K562 (cell line): ENCODE data around the gene SLC25A1. TPM values are rescaled to one million over a fixed set of nuclear protein-coding genes. Genes with fewer than 3 reads are reported as not detected.
A peak's percentile ranks its signal among the peaks of the same experiment; 100 is the strongest.

Source experiments
- ATAC-seq: fragments of 200-7000 bp; cut with Tn5 transposase; 3 replicates; pipeline ENCODE4 v1.9.1; 2020; ENCODE audit warnings: moderate library complexity
- BruUV-seq: library from RNA; stranded (reverse); fragments of 400-500 nt; replicated peaks from 2 replicates; lab custom pipeline; 2021; lab: Mats Ljungman, UMichigan
- CTCF ChIA-PET: fragments of 300-600 bp; formaldehyde crosslinking; extraction: SDS; loops from one replicate; lab custom pipeline; 2021; ENCODE audit warnings: low intra/inter-chr PET ratio; lab: Yijun Ruan, JAX
- POLR2A ChIA-PET: fragments of 300-600, 350-650 bp; sonication (Branson Sonifier 250); formaldehyde crosslinking; extraction: SDS; loops from one replicate; lab custom pipeline; 2021; ENCODE audit warnings: antibody characterized with exemption, inconsistent platforms; lab: Yijun Ruan, JAX
- DNase-seq, 4 experiments: peaks; one replicate each; pipeline versions ENCODE4 v3.0.0 to v3.0.0-alpha.2; 2011 to 2018; ENCODE audit warnings: low spot score in 3 of 4, mixed read lengths in 3 of 4; ENCODE audit errors: extremely low read depth in 1 of 4
- FAIRE-seq: peaks from 2 replicates; lab custom pipeline; 2011; peaks lifted over from hg19 to GRCh38; lab: Jason Lieb, UNC
- H2AFZ ChIP-seq: 2 replicates; pipeline ENCODE4 v1.6.0; 2011; ENCODE audit warnings: low read depth, low read length, control low read depth, inconsistent platforms
- H3K27ac ChIP-seq: fragments of 200-600 bp; 3 replicates; pipeline ENCODE4 v1.8.0; 2011; ENCODE audit warnings: low read depth, mild to moderate bottlenecking, control low read depth, inconsistent platforms, low read length, moderate library complexity, mixed read lengths; ENCODE audit errors: extremely low read depth
- H3K27me3 ChIP-seq, 2 experiments: fragments of 300-600 bp in 1 of 2; 2 replicates in 1 of 2; 3 replicates in 1 of 2; pipeline versions ENCODE4 v1.6.0 to v1.8.0; 2011; ENCODE audit warnings: inconsistent platforms in 2 of 2, low read length in 2 of 2, mild to moderate bottlenecking in 1 of 2, mixed read lengths in 1 of 2, moderate library complexity in 1 of 2; ENCODE audit not compliant: control insufficient read depth in 2 of 2, insufficient read depth in 2 of 2
- H3K36me3 ChIP-seq: fragments of 300-600 bp; 3 replicates; pipeline ENCODE4 v1.8.0; 2011; ENCODE audit warnings: mild to moderate bottlenecking, low read length, inconsistent platforms; ENCODE audit not compliant: control insufficient read depth, insufficient read depth
- H3K4me1 ChIP-seq, 2 experiments: fragments of 200-600 bp in 1 of 2; replicated peaks in 1 of 2; 2 replicates in 1 of 2; 3 replicates in 1 of 2; pipeline versions ENCODE4 v1.5.1 to v1.8.0; 2011; ENCODE audit warnings: inconsistent platforms in 2 of 2, low read length in 2 of 2, mild to moderate bottlenecking in 1 of 2, mixed read lengths in 1 of 2, moderate library complexity in 1 of 2; ENCODE audit not compliant: control insufficient read depth in 2 of 2, insufficient read depth in 2 of 2
- H3K4me2 ChIP-seq: 2 replicates; pipeline ENCODE4 v1.6.1; 2011; ENCODE audit warnings: low read length, control low read depth, inconsistent platforms, mixed read lengths; ENCODE audit not compliant: insufficient read depth
- H3K4me3 ChIP-seq: fragments of 200-600 bp; sonication (generic), shearing (Covaris generic); 2 replicates; pipeline ENCODE4 v1.5.1; 2016; ENCODE audit warnings: control low read depth, inconsistent platforms
- H3K79me2 ChIP-seq: fragments of 200-600 bp; 3 replicates; pipeline ENCODE4 v1.8.0; 2011; ENCODE audit warnings: low read length, inconsistent platforms; ENCODE audit not compliant: control insufficient read depth, insufficient read depth
- H3K9ac ChIP-seq, 2 experiments: 2 replicates each; pipeline versions ENCODE4 v1.6.0 to v1.6.1; 2011; ENCODE audit warnings: low read depth in 2 of 2, low read length in 2 of 2, control low read depth in 1 of 2, inconsistent platforms in 1 of 2, mild to moderate bottlenecking in 1 of 2, mixed read lengths in 1 of 2; ENCODE audit not compliant: insufficient read depth in 1 of 2
- H3K9me1 ChIP-seq: one replicate; pipeline ENCODE4 v1.6.0; 2011; ENCODE audit warnings: inconsistent platforms, mild to moderate bottlenecking, low read length, moderate library complexity; ENCODE audit not compliant: control insufficient read depth, insufficient read depth
- H3K9me3 ChIP-seq: replicated peaks from 2 replicates; pipeline ENCODE4 v1.5.1; 2011; ENCODE audit warnings: low read depth, low read length, inconsistent platforms; ENCODE audit not compliant: control insufficient read depth, insufficient read depth
- H4K20me1 ChIP-seq: replicated peaks from 2 replicates; pipeline ENCODE4 v1.6.1; 2011; ENCODE audit warnings: low read length, inconsistent platforms, mixed read lengths; ENCODE audit not compliant: control insufficient read depth, insufficient read depth
- HSF4 ChIP-seq: fragments of 250-450 bp; sonication (Bioruptor Pico); IDR thresholded peaks from 2 replicates; pipeline ENCODE4 v2.1.2; 2022; ENCODE audit warnings: mild to moderate bottlenecking, moderate library complexity, borderline replicate concordance
- MCM5 ChIP-seq: fragments of 450-650 bp; IDR thresholded peaks from 2 replicates; pipeline ENCODE4 v1.6.1; 2016; ENCODE audit warnings: low read depth
- MCM7 ChIP-seq, 2 experiments: fragments of 450-650 bp; IDR thresholded peaks; 2 replicates each; pipeline ENCODE4 v1.6.1; 2016 to 2018
- PHB ChIP-seq: fragments of 250-450 bp; sonication (Bioruptor Pico); IDR thresholded peaks from 2 replicates; pipeline ENCODE4 v1.5.0; 2021
- PRMT5 ChIP-seq: sonication (generic); formaldehyde crosslinking; IDR thresholded peaks from 2 replicates; pipeline ENCODE4 v1.5.0; 2020; ENCODE audit warnings: missing genetic modification reagents
- SP1 ChIP-seq: sonication (generic); formaldehyde crosslinking; IDR thresholded peaks from 2 replicates; pipeline ENCODE4 v1.8.1; 2022; ENCODE audit warnings: mild to moderate bottlenecking, missing genetic modification reagents
- ZNF318 ChIP-seq, 2 experiments: fragments of 450-650 bp; IDR thresholded peaks; 2 replicates each; pipeline ENCODE4 v1.6.1; 2016; ENCODE audit warnings: mild to moderate bottlenecking in 2 of 2, borderline replicate concordance in 1 of 2, low read depth in 1 of 2, moderate library complexity in 1 of 2
- WGBS: fragments of 100-300 bp; shearing (Covaris generic); methylation state at CpG from one replicate; pipeline ENCODE4 v1.1.6; 2016; ENCODE audit warnings: low coverage, mixed read lengths; ENCODE audit not compliant: insufficient coverage; ENCODE audit errors: missing lambda C conversion rate; 5-methylcytosine and 5-hydroxymethylcytosine counted together
- in situ Hi-C: fragments of 300-500 bp; cut with MboI; formaldehyde crosslinking; loops from 4 replicates; pipeline ENCODE4 v1.15.0; 2018; ENCODE audit warnings: inconsistent platforms, mixed read lengths
- intact Hi-C: fragments of 100-400 bp; cut with micrococcal nuclease; formaldehyde crosslinking; loops from 2 replicates; pipeline ENCODE4 v1.14.2; 2022
- polyA plus RNA-seq, 8 experiments: library from polyadenylated mRNA; depleted of rRNA in 4 of 8; stranded (reverse) in 5 of 8; unstranded in 3 of 8; fragments of >200 nt; fragmentation: Nextera tagmentation in 2 of 8; fragmentation: Illumina TruSeq in 1 of 8; extraction: Ambion mirVana in 2 of 8; extraction: Trizol in 1 of 8; gene quantifications; 2 replicates each; pipeline versions ENCODE4 v1.2.1 to v1.2.3, GENCODE V29; 2011 to 2014; ENCODE audit warnings: inconsistent platforms in 1 of 8, missing spikeins in 1 of 8
- total RNA-seq, 7 experiments: library from RNA; depleted of rRNA in 6 of 7; stranded (reverse); fragments of >200 nt in 6 of 7; fragmentation: Illumina TruSeq in 2 of 7; extraction: Trizol in 2 of 7; gene quantifications; 2 replicates each; pipeline versions ENCODE4 v1.2.1 to v1.2.3, GENCODE V29; 2011 to 2021; ENCODE audit warnings: low replicate concordance in 1 of 7

SLC25A1 gene
- total and polyA plus RNA-seq, 9 of the 15 experiments (the other 6 are each of a cell fraction or from before 2014, with no cell fraction given): 11.0 to 408 (median 110) TPM

- Histone ChIP-seq H3K9me1 (peaks cover 6% of the 10 kb centered on the region), H3K4me3 (no peak overlapping the region), H4K20me1 (peaks cover 18% of the 10 kb centered on the region; the same call in 1 of the 2 replicates), H3K9me3 (no peaks in the 10 kb centered on the region), H3K4me2 (no peak overlapping the region), H3K27me3 (peaks cover 18 to 30% of the 10 kb centered on the region in 2 experiments; a peak in 4 of 5 replicates), H3K79me2 (no peaks in the 10 kb centered on the region), H3K27ac (no peak overlapping the region), H3K9ac (no peak overlapping the region), H3K4me1 (peaks cover 3 to 37% of the 10 kb centered on the region in 2 experiments; a peak in 4 of 5 replicates), H2AFZ (no peak overlapping the region)
- POLR2A ChIA-PET: interaction anchor here (0.6 to 5.0 kb wide), 5 partner anchors 11 to 166 kb away, joined by 3 to 44 read pairs (median 4); partner anchors contain the start of gene SLC25A1
- in situ Hi-C loops: no loop called here
- intact Hi-C loops: loop anchor here (10.0 kb wide), 1 partner anchor 497 kb away; no protein-coding TSS in a partner anchor
- DNase-seq (no peak), FAIRE-seq (no peak), ATAC-seq (no peak)
- CTCF ChIA-PET: no interaction called here
- BruUV-seq: no TSS peak
- WGBS: 11% methylated on average over 7 of the region's 7 CpGs
- TF ChIP-seq PRMT5: 0 out of 2 replicates have a peak, but pooled peaks have one; percentile 2
- TF ChIP-seq ZNF318 (IDR thresholded peaks at IDR 0.05; ENCODE audit: borderline replicate concordance in 1 of 2, low read depth in 1 of 2): no peak
- TF ChIP-seq MCM5: 0 out of 2 replicates have a peak, but pooled peaks have one; percentile 7
- no peak for TF ChIP-seq HSF4 (CRISPR knock-in tag)
- peak in 1 of 2 experiments; percentile 8; a peak in 1 of 4 replicates for TF ChIP-seq MCM7 (IDR thresholded peaks at IDR 0.05)
- no peak for TF ChIP-seq SP1
- TF ChIP-seq PHB (CRISPR knock-in tag): peak; percentile 39; the same call in 1 of the 2 replicates
- TF ChIP-seq, all 486 proteins: peak for 4
- H3K36me3 ChIP-seq: peaks cover 18% of the 10 kb centered on the region; the same call in 1 of the 3 replicates
These were observed 50.5 kb downstream of the SLC25A1 start for GRCh38 chr22:19128009-19128401.
